Activated T-cell treated with anti-CD3 and anti-CD28 coated beads, Interleukin-2, amount 50 U/mL, for 72 hours (primary cell): ENCODE measurements around the gene ATP8B1. TPM values are rescaled to one million over a fixed set of nuclear protein-coding genes. Genes with fewer than 3 reads are reported as not detected.
"Not testable (repeated sequence)": the region's sequence is repeated elsewhere in the genome, so short reads cannot be mapped to it uniquely, and the experiment has no call there.

ENCODE experiments used
- ATAC-seq, 2 donors: fragments of 150-1000 bp; cut with Tn5 transposase; replicated peaks in 1 of 2; 2 replicates each; pipeline ENCODE4 v1.10.0; 2021; ENCODE audit warnings: moderate library complexity in 2 of 2, mild to moderate bottlenecking in 1 of 2
- DNase-seq, 2 donors: peaks; one replicate each; pipeline ENCODE4 v3.0.0; 2021 to 2022; ENCODE audit warnings: mixed read lengths in 1 of 2
- H3K27ac Mint-ChIP-seq: one replicate; pipeline ENCODE4 v1.8.0; 2022; ENCODE audit warnings: mild to moderate bottlenecking, moderate library complexity, mixed read lengths
- H3K27me3 Mint-ChIP-seq: one replicate; pipeline ENCODE4 v1.8.0; 2022; ENCODE audit warnings: low read depth, mixed read lengths
- H3K36me3 Mint-ChIP-seq, 2 donors: one replicate each; pipeline ENCODE4 v1.8.0; 2022; ENCODE audit warnings: mixed read lengths in 2 of 2, mild to moderate bottlenecking in 1 of 2; ENCODE audit not compliant: insufficient read depth in 2 of 2
- H3K4me1 Mint-ChIP-seq: one replicate; pipeline ENCODE4 v1.8.0; 2022; ENCODE audit warnings: low read depth, mixed read lengths
- H3K4me3 Mint-ChIP-seq, 2 donors: one replicate each; pipeline ENCODE4 v1.8.0; 2022; ENCODE audit warnings: mild to moderate bottlenecking in 2 of 2, mixed read lengths in 2 of 2, moderate library complexity in 2 of 2
- H3K9me3 Mint-ChIP-seq, 2 donors: one replicate each; pipeline ENCODE4 v1.8.0; 2022; ENCODE audit warnings: mixed read lengths in 2 of 2
- total RNA-seq, 2 donors: library from RNA; stranded (reverse); gene quantifications; one replicate each; pipeline ENCODE4 v1.2.3, GENCODE V29; 2022

ATP8B1 gene
- total RNA-seq, result not detected

- Mint-ChIP-seq H3K27me3 (peaks cover 60% of the 10 kb centered on the region), H3K4me3 (peak within 1 kb of the TSS; percentile 87), H3K27ac (no peak within 1 kb of the TSS), H3K4me1 (peaks cover 12% of the 10 kb centered on the region), H3K9me3 (no peaks in the 10 kb centered on the region), H3K36me3 (peaks cover 1 to 2% of the 10 kb centered on the region in 2 donors)
- ATAC-seq (peak; percentile 9 to 59), DNase-seq (peak; percentile 5 to 11)
Measured at GRCh38 chr18:57803103-57803969, at the start of gene ATP8B1. Gene ATP8B1, minus strand, starts transcription at chr18:57803315. Its CDS starts 71,508 bp downstream, at chr18:57731807.

- H3K9me3 Mint-ChIP-seq, result no peaks in the 10 kb centered on the region
- no peak overlapping the region for H3K27ac Mint-ChIP-seq
- DNase-seq, result no peak
- no peak overlapping the region for H3K4me3 Mint-ChIP-seq
- no peaks in the 10 kb centered on the region for H3K36me3 Mint-ChIP-seq
- H3K4me1 Mint-ChIP-seq, result no peaks in the 10 kb centered on the region
- peaks cover 37% of the 10 kb centered on the region for H3K27me3 Mint-ChIP-seq
- no peak for ATAC-seq
Measured at GRCh38 chr18:57850063-57850462, 46.9 kb upstream of the ATP8B1 start.

DNA sequence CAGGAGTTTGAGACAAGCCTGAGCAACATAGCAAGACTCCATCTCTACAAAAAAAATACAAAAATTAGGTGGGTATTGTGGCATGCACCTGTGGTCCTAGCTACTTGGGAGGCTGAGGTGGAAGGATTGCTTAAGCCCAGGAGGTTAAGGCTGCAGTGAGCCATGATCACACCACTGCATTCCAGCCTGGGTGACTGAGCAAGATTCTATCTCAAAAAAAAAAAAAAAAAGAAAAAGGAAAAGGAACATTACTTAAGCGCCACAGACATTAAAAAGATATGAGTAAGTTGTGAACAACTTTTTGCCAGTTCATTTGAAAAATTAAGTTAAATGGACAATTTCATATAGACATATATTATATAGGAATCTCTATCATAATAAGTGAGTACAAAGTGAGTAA is 45.3 kb upstream of the ATP8B1 start:
- not testable (repeated sequence) for H3K36me3 Mint-ChIP-seq, H3K27ac Mint-ChIP-seq
- H3K27me3 Mint-ChIP-seq, result peaks cover 52% of the 10 kb centered on the region

DNA sequence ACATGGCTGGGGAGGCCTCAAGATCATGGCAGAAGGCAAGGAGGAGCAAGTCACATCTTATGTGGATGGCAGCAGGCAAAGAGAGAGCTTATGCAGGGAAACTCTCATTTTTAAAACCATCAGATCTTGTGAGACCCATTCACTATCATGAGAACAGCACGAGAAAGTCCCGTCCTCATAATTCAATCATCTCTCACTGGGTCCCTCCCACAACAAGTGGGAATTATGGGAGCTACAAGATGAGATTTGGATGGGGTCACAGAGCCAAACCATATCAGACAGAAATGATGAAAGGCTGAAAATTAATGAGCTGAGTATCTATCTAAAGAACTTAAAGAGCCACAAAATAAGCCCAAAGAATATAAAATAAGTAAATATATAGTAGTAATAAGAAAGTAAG is 44.3 kb upstream of the ATP8B1 start:
- H3K36me3 Mint-ChIP-seq, H3K9me3 Mint-ChIP-seq, H3K4me1 Mint-ChIP-seq, H3K4me3 Mint-ChIP-seq, DNase-seq, H3K27ac Mint-ChIP-seq, ATAC-seq: not testable (repeated sequence)
- peaks cover 60% of the 10 kb centered on the region for H3K27me3 Mint-ChIP-seq

More for the DNA sequence above, 45.3 kb upstream of the ATP8B1 start:
- ATAC-seq, H3K4me1 Mint-ChIP-seq, H3K4me3 Mint-ChIP-seq, H3K9me3 Mint-ChIP-seq, DNase-seq: not testable (repeated sequence)

GRCh38 chr18:57846258-57846657 is 43.1 kb upstream of the ATP8B1 start:
- no peaks in the 10 kb centered on the region for H3K36me3 Mint-ChIP-seq
- H3K4me3 Mint-ChIP-seq, result no peak overlapping the region
- peaks cover 16% of the 10 kb centered on the region for H3K4me1 Mint-ChIP-seq
- ATAC-seq, result no peak
- H3K27ac Mint-ChIP-seq, result no peak overlapping the region
- no peak for DNase-seq
- peaks cover 51% of the 10 kb centered on the region for H3K27me3 Mint-ChIP-seq
- no peaks in the 10 kb centered on the region for H3K9me3 Mint-ChIP-seq

GRCh38 chr18:57845605-57846074 is 42.5 kb upstream of the ATP8B1 start:
- no peaks in the 10 kb centered on the region for H3K9me3 Mint-ChIP-seq
- H3K4me1 Mint-ChIP-seq, result peaks cover 20% of the 10 kb centered on the region
- no peak overlapping the region for H3K4me3 Mint-ChIP-seq
- ATAC-seq, result no peak
- peaks cover 51% of the 10 kb centered on the region for H3K27me3 Mint-ChIP-seq
- no peak for DNase-seq
- H3K27ac Mint-ChIP-seq, result no peak overlapping the region
- no peaks in the 10 kb centered on the region for H3K36me3 Mint-ChIP-seq

GRCh38 chr18:57844319-57844718 is 41.2 kb upstream of the ATP8B1 start:
- no peak overlapping the region for H3K27ac Mint-ChIP-seq
- H3K9me3 Mint-ChIP-seq, result no peaks in the 10 kb centered on the region
- H3K4me1 Mint-ChIP-seq, result peaks cover 20% of the 10 kb centered on the region
- no peak for DNase-seq
- H3K4me3 Mint-ChIP-seq, result no peak overlapping the region
- H3K36me3 Mint-ChIP-seq, result no peaks in the 10 kb centered on the region
- no peak for ATAC-seq
- peaks cover 56% of the 10 kb centered on the region for H3K27me3 Mint-ChIP-seq

- Mint-ChIP-seq H3K27ac (no peak overlapping the region), H3K9me3 (peaks cover 0 to 3% of the 10 kb centered on the region in 2 donors), H3K27me3 (peaks cover 65% of the 10 kb centered on the region), H3K4me3 (no peak overlapping the region), H3K4me1 (peaks cover 28% of the 10 kb centered on the region), H3K36me3 (no peaks in the 10 kb centered on the region)
- ATAC-seq, result no peak
- no peak for DNase-seq
Measured at GRCh38 chr18:57843386-57843785, 40.3 kb upstream of the ATP8B1 start.

GRCh38 chr18:57841568-57841967 is 38.5 kb upstream of the ATP8B1 start:
- peaks cover 0 to 3% of the 10 kb centered on the region in 2 donors for H3K9me3 Mint-ChIP-seq
- peaks cover 1 to 2% of the 10 kb centered on the region in 2 donors for H3K36me3 Mint-ChIP-seq
- DNase-seq (peak; percentile 16 to 38), ATAC-seq (peak; percentile 37 to 47)
- peaks cover 43% of the 10 kb centered on the region for H3K4me1 Mint-ChIP-seq
- H3K27ac Mint-ChIP-seq, result peak overlapping the region; percentile 12
- H3K4me3 Mint-ChIP-seq, result peak overlapping the region; percentile 17 to 34
- peaks cover 68% of the 10 kb centered on the region for H3K27me3 Mint-ChIP-seq

- Mint-ChIP-seq H3K4me3 (no peak overlapping the region), H3K9me3 (peaks cover 0 to 3% of the 10 kb centered on the region in 2 donors), H3K27ac (no peak overlapping the region), H3K36me3 (peaks cover 2 to 3% of the 10 kb centered on the region in 2 donors), H3K27me3 (peaks cover 70% of the 10 kb centered on the region), H3K4me1 (peaks cover 43% of the 10 kb centered on the region)
- no peak for DNase-seq
- no peak for ATAC-seq
Measured at GRCh38 chr18:57839942-57840381, 36.8 kb upstream of the ATP8B1 start.

GRCh38 chr18:57837917-57838548 is 34.9 kb upstream of the ATP8B1 start:
- ATAC-seq (peak; percentile 94), DNase-seq (peak; percentile 63 to 74)
- peaks cover 55% of the 10 kb centered on the region for H3K4me1 Mint-ChIP-seq
- H3K27me3 Mint-ChIP-seq, result peaks cover 52% of the 10 kb centered on the region
- peaks cover 2 to 3% of the 10 kb centered on the region in 2 donors for H3K36me3 Mint-ChIP-seq
- H3K4me3 Mint-ChIP-seq, result peak overlapping the region in 1 of 2 donors; percentile 67
- H3K27ac Mint-ChIP-seq, result peak overlapping the region; percentile 47
- peaks cover 0 to 3% of the 10 kb centered on the region in 2 donors for H3K9me3 Mint-ChIP-seq

DNA sequence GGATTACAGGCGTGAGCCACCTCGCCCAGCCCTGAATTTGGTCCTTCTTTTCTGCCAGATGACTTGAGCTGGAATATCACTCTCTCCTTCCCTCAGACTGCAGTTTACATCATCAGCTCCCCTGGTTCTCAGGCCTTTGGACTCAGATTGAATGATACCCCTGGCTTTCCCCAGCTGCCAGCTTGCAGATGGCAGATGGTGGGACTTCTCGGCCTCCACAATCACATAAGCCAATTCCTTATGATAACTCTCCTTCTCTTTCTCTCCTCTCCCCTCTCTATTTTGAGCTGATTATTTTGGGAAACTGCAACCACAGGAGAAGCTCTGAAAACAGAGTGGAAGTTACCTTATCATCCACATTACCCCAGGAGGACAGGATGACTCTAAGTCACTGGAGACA is 33.4 kb upstream of the ATP8B1 start:
- Mint-ChIP-seq H3K27ac (no peak overlapping the region), H3K9me3 (peaks cover 4 to 5% of the 10 kb centered on the region in 2 donors), H3K36me3 (peaks cover 5 to 8% of the 10 kb centered on the region in 2 donors), H3K4me1 (peaks cover 49% of the 10 kb centered on the region), H3K4me3 (no peak overlapping the region), H3K27me3 (peaks cover 52% of the 10 kb centered on the region)
- no peak for ATAC-seq
- no peak for DNase-seq

DNA sequence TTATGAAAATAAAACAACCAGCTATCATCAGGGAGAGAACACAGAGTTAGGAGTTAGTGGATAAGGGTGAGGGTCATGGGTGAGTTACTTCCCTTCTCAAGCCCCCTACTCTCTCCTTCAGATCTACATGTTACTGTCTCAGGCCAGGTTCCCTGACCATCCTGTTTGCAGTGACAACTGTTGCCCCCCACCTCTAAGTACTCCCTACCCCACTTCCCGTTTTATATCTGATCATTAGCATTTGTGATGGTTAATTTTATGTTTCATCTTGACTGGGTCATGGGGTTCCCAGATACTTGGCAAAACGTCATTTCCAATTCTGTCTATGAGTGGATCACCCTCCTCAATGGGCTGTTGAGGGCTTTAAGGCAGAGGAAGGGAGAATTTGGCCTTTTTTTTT is 32.8 kb upstream of the ATP8B1 start:
- ATAC-seq (no peak), DNase-seq (no peak)
- Mint-ChIP-seq H3K9me3 (peaks cover 5 to 7% of the 10 kb centered on the region in 2 donors), H3K4me1 (peaks cover 47% of the 10 kb centered on the region), H3K27me3 (peaks cover 57% of the 10 kb centered on the region), H3K4me3 (no peak overlapping the region), H3K36me3 (peaks cover 9 to 13% of the 10 kb centered on the region in 2 donors), H3K27ac (no peak overlapping the region)
